Ureter (tissue), 1 donor: ENCODE data around the gene C17orf113. TPM values are rescaled to one million over a fixed set of nuclear protein-coding genes. Genes with fewer than 3 reads are reported as not detected.

Source experiments
- total RNA-seq: library from RNA; stranded (reverse); gene quantifications from one replicate; pipeline ENCODE4 v1.2.4, GENCODE V29; 2023
- donor health status: DM: yes; HTN: yes; CAD: no.

The C17orf113 gene
- total RNA-seq, 1 donor from 2014 or later, result 1.9 TPM

Other genes with a start within 250 kb of the C17orf113 start
- 7.8 TPM for gene P3H4, start 238.7 kb downstream of the C17orf113 start, total RNA-seq
- 42.0 TPM for gene FKBP10, start 237.6 kb downstream of the C17orf113 start, total RNA-seq
- gene NT5C3B, start 214.4 kb downstream of the C17orf113 start, total RNA-seq, result 36.3 TPM
- gene KLHL10, start 212.8 kb downstream of the C17orf113 start, total RNA-seq, result 0.44 TPM
- gene KLHL11, start 185.2 kb downstream of the C17orf113 start, total RNA-seq, result 15.6 TPM
- 94.2 TPM for gene ACLY, start 131.7 kb downstream of the C17orf113 start, total RNA-seq
- 0.75 TPM for gene ODAD4, start 120.0 kb downstream of the C17orf113 start, total RNA-seq
- 45.7 TPM for gene CNP, start 83.8 kb downstream of the C17orf113 start, total RNA-seq
- gene DNAJC7, start 33.2 kb downstream of the C17orf113 start, total RNA-seq, result 111 TPM
- 20.8 TPM for gene NKIRAS2, start 30.5 kb downstream of the C17orf113 start, total RNA-seq
- gene ZNF385C, start 47.9 kb upstream of the C17orf113 start, total RNA-seq, result 1.2 TPM
- gene DHX58, start 62.1 kb upstream of the C17orf113 start, total RNA-seq, result 31.3 TPM
- gene KAT2A, start 70.8 kb upstream of the C17orf113 start, total RNA-seq, result 62.8 TPM
- gene HSPB9, start 72.2 kb upstream of the C17orf113 start, total RNA-seq, result not detected
- 120 TPM for gene RAB5C, start 104.4 kb upstream of the C17orf113 start, total RNA-seq
- gene KCNH4, start 130.5 kb upstream of the C17orf113 start, total RNA-seq, result 0.99 TPM
- not detected for gene HCRT, start 134.9 kb upstream of the C17orf113 start, total RNA-seq
- 26.2 TPM for gene GHDC, start 143.9 kb upstream of the C17orf113 start, total RNA-seq
- gene STAT5B, start 225.8 kb upstream of the C17orf113 start, total RNA-seq, result 64.0 TPM
- 37.4 TPM for gene STAT5A, start 237.9 kb upstream of the C17orf113 start, total RNA-seq